ENCODE results near the gene CDHR2.

DNA sequence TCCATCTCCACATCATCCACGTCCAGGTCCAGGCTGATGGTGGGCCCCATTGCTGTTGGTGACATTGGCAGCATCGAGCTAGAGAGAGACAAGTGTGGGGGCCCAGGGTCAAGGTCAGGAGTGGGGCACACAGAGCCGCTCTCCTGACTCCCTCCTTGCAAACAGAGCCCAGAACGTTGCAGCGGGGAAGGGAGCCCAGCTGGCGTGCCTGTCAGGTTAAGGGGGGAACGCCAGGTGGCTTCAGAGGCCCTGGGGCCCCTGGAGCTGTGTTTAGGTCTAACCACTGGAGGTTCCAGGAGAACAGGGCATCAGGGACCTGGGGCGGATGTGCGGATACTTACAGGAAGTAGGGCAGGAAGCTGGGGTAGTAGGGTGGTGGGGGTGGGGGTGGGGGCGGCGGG lies 19.4 kb upstream of the CDHR2 start:
- TF ChIP-seq, protein P1, sequence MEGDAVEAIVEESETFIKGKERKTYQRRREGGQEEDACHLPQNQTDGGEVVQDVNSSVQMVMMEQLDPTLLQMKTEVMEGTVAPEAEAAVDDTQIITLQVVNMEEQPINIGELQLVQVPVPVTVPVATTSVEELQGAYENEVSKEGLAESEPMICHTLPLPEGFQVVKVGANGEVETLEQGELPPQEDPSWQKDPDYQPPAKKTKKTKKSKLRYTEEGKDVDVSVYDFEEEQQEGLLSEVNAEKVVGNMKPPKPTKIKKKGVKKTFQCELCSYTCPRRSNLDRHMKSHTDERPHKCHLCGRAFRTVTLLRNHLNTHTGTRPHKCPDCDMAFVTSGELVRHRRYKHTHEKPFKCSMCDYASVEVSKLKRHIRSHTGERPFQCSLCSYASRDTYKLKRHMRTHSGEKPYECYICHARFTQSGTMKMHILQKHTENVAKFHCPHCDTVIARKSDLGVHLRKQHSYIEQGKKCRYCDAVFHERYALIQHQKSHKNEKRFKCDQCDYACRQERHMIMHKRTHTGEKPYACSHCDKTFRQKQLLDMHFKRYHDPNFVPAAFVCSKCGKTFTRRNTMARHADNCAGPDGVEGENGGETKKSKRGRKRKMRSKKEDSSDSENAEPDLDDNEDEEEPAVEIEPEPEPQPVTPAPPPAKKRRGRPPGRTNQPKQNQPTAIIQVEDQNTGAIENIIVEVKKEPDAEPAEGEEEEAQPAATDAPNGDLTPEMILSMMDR (IDR thresholded peaks at IDR 0.05) = no peak
- no peak for TF ChIP-seq POLR2A (IDR thresholded peaks at IDR 0.05)

Measured in lower leg skin (tissue), 3 donors.